ENCODE measurements around the gene EVPL. TPM values are rescaled to one million over a fixed set of nuclear protein-coding genes. Genes with fewer than 3 reads are reported as not detected.

The EVPL gene
- not detected for polyA plus RNA-seq (2012; ENCODE audit: insufficient read length, low read depth)

- TF ChIP-seq POLR2AphosphoS5 (IDR thresholded peaks at IDR 0.05; ENCODE audit: low read depth, low read length) (no peak), FOXP2 (optimal IDR thresholded peaks at IDR 0.05; ENCODE audit: borderline replicate concordance, extremely low read depth, extremely low read length, insufficient read depth) (no peak), TAF1 (IDR thresholded peaks at IDR 0.05; ENCODE audit: borderline replicate concordance, insufficient read depth, low read length) (no peak), SIN3A (IDR thresholded peaks at IDR 0.05; ENCODE audit: borderline replicate concordance, insufficient read depth, low read length) (no peak), REST (IDR thresholded peaks at IDR 0.05; ENCODE audit: insufficient read depth in 1 of 2, low read depth in 2 of 2, low read length in 2 of 2) (no peak)
Observed at GRCh38 chr17:76027159-76027839, at the start of gene EVPL. TSS of gene EVPL (minus strand) at chr17:76027306. CDS start at chr17:76027198, 108 bp downstream.

GRCh38 chr17:76076146-76076764 is 49.1 kb upstream of the EVPL start:
- no peak for TF ChIP-seq REST (IDR thresholded peaks at IDR 0.05; ENCODE audit: insufficient read depth in 1 of 2, low read depth in 2 of 2, low read length in 2 of 2)
- TF ChIP-seq FOXP2 (optimal IDR thresholded peaks at IDR 0.05; ENCODE audit: borderline replicate concordance, extremely low read depth, extremely low read length, insufficient read depth) = no peak
- TF ChIP-seq TAF1 (IDR thresholded peaks at IDR 0.05; ENCODE audit: borderline replicate concordance, insufficient read depth, low read length) = no peak
- TF ChIP-seq POLR2AphosphoS5 (IDR thresholded peaks at IDR 0.05; ENCODE audit: low read depth, low read length) = no peak
- no peak for TF ChIP-seq SIN3A (IDR thresholded peaks at IDR 0.05; ENCODE audit: borderline replicate concordance, insufficient read depth, low read length)

- TF ChIP-seq SIN3A (IDR thresholded peaks at IDR 0.05; ENCODE audit: borderline replicate concordance, insufficient read depth, low read length) = no peak
Observed at GRCh38 chr17:76075364-76076145, 48.4 kb upstream of the EVPL start.

GRCh38 chr17:76074390-76075363 is 47.6 kb upstream of the EVPL start, which contains the start of gene GALR2:
TSS of gene GALR2 (plus strand) at chr17:76074781. CDS start at chr17:76074884, 103 bp downstream.
- TF ChIP-seq POLR2AphosphoS5 (IDR thresholded peaks at IDR 0.05; ENCODE audit: low read depth, low read length) = no peak
- no peak for TF ChIP-seq REST (IDR thresholded peaks at IDR 0.05; ENCODE audit: insufficient read depth in 1 of 2, low read depth in 2 of 2, low read length in 2 of 2)
- TF ChIP-seq SIN3A (IDR thresholded peaks at IDR 0.05; ENCODE audit: borderline replicate concordance, insufficient read depth, low read length) = no peak
- TF ChIP-seq FOXP2 (optimal IDR thresholded peaks at IDR 0.05; ENCODE audit: borderline replicate concordance, extremely low read depth, extremely low read length, insufficient read depth) = no peak
- no peak for TF ChIP-seq TAF1 (IDR thresholded peaks at IDR 0.05; ENCODE audit: borderline replicate concordance, insufficient read depth, low read length)
